GM10248 (cell line): ENCODE measurements around the gene BAZ1A.
"Not testable (repeated sequence)": the region's sequence is repeated elsewhere in the genome, so short reads cannot be mapped to it uniquely, and the experiment has no call there.

Source experiments
- CTCF ChIA-PET: fragments of 300-600 bp; sonication (Branson Sonifier 250); formaldehyde crosslinking; extraction: SDS; loops from one replicate; lab custom pipeline; 2021; ENCODE audit warnings: antibody characterized with exemption; lab: Yijun Ruan, JAX
- POLR2A ChIA-PET: fragments of 350-650 bp; sonication (Branson Sonifier 250); formaldehyde crosslinking; extraction: SDS; loops from one replicate; lab custom pipeline; 2020; ENCODE audit warnings: antibody characterized with exemption; lab: Yijun Ruan, JAX
- DNase-seq: peaks from one replicate; pipeline ENCODE4 v3.0.0; 2012; ENCODE audit errors: extremely low spot score
- TF ChIP-seq, protein P1 (sequence below): IDR thresholded peaks from 2 replicates; pipeline ENCODE4 v1.5.1; 2012; ENCODE audit warnings: mild to moderate bottlenecking, low read depth; ENCODE audit errors: extremely low read depth, missing control alignments, control extremely low read depth

The BAZ1A gene

DNA sequence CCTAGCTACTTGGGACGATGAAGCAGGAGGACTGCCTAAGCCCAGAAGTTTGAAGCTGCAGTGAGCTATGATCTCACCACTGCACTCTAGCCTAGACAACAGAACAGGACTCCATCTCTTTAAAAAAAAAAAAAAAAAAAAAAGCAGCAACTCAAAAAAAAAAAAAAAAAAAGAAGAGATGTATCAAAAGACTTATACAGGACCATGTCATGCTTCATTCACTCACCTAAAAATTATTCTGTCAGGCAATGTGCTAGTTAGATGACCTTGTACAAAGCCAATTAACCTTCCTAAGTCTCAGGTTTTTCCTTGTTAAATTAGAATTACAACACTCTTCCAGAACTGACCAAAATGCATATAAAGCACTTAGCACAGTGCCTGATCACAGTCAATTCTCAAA is 50.9 kb downstream of the BAZ1A start:
- TF ChIP-seq, protein P1, sequence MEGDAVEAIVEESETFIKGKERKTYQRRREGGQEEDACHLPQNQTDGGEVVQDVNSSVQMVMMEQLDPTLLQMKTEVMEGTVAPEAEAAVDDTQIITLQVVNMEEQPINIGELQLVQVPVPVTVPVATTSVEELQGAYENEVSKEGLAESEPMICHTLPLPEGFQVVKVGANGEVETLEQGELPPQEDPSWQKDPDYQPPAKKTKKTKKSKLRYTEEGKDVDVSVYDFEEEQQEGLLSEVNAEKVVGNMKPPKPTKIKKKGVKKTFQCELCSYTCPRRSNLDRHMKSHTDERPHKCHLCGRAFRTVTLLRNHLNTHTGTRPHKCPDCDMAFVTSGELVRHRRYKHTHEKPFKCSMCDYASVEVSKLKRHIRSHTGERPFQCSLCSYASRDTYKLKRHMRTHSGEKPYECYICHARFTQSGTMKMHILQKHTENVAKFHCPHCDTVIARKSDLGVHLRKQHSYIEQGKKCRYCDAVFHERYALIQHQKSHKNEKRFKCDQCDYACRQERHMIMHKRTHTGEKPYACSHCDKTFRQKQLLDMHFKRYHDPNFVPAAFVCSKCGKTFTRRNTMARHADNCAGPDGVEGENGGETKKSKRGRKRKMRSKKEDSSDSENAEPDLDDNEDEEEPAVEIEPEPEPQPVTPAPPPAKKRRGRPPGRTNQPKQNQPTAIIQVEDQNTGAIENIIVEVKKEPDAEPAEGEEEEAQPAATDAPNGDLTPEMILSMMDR = no peak
- no peak for DNase-seq
- POLR2A ChIA-PET = interaction anchor here (0.6 kb wide), 2 partner anchors 91 to 303 kb away, joined by 4 to 7 read pairs; no protein-coding TSS in a partner anchor
- CTCF ChIA-PET = interaction anchor here (1.2 kb wide), 1 partner anchor 39 kb away, joined by 3 read pairs; no protein-coding TSS in a partner anchor

DNA sequence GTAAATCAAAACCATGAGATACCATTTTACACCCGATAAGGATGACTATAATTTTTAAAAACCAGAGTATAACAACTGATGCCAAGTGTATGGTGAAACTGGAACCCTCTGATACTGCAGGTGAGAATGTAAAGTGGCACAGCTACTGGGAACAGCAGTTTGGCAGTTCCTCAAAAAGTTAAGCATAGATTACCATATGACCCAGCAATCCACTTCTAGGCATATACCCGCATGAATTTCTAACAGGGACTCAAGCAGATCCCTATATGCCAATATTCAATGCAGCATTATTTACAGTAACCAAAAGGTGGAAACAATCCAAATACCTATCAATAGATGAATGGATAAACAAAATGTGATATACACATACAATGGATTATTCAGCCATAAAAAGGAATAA is 57.4 kb downstream of the BAZ1A start:
- TF ChIP-seq, protein P1 = no peak
- no peak for DNase-seq

DNA sequence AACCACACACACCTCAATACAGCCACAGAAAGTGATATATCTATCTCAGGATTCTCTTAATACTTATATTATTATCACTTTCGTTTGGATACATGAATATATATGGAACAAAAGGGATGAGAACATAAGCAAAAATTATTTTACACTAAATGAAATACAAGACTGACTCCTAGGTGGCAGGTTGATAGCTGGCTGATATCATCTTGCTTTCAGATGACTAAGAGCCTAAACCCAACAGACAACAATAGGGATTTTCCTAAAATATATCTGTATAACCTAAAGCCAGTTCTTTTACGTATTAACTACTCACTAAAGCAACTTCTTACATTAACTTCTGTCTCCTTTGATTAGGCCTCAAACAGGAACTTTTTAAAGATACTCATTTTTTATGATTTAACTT is 65.1 kb downstream of the BAZ1A start:
- POLR2A ChIA-PET = no interaction called here
- no peak for DNase-seq
- CTCF ChIA-PET = interaction anchor here (1.1 to 1.8 kb wide), 2 partner anchors 40 to 137 kb away, joined by 4 read pairs; no protein-coding TSS in a partner anchor

More for the DNA sequence above, 57.4 kb downstream of the BAZ1A start:
- CTCF ChIA-PET = no interaction called here
- POLR2A ChIA-PET = no interaction called here

DNA sequence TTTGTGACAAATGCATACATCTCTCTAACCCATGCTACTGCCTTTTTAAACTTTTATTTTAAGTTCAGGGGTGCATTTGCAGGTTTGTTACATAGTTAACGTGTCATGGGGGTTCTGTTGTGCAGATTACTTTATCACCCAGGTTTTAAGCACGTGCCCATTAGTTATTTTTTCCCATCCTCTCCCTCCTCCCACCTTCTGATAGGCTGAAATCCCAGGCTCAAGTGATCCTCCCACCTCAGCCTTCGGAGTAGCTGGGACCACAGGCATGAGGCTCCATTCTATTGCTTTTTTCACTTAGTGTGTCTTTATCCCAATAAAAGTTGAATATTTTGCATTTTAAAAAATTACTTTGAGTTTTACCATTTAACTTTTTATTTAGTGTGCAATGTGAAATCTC is 68.9 kb downstream of the BAZ1A start:
- DNase-seq = no peak
- TF ChIP-seq, protein P1 = no peak
- ChIA-PET CTCF (interaction anchor here (1.0 kb wide), 1 partner anchor 19 kb away, joined by 3 read pairs; no protein-coding TSS in a partner anchor), POLR2A (no interaction called here)

More for the DNA sequence above, 65.1 kb downstream of the BAZ1A start:
- TF ChIP-seq, protein P1 = no peak

DNA sequence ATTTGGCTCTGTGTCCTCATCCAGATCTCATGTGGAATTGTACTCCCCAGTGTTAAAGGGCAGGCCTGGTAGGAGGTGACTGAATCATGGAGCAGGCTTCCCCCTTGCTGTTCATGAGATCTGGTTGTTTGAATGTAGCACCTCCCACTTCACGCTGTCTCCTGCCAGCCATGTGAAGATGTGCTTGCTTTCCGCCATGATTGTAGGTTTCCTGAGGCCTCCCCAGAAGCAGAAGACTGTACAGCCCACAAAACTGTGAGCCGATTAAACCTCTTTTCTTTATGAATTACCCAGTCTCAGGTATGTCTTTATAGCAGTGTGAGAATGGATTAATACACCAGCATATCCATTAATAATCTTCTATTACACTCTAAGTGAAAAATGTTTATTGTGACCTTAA is 70.2 kb downstream of the BAZ1A start:
- POLR2A ChIA-PET = no interaction called here
- CTCF ChIA-PET = no interaction called here

DNA sequence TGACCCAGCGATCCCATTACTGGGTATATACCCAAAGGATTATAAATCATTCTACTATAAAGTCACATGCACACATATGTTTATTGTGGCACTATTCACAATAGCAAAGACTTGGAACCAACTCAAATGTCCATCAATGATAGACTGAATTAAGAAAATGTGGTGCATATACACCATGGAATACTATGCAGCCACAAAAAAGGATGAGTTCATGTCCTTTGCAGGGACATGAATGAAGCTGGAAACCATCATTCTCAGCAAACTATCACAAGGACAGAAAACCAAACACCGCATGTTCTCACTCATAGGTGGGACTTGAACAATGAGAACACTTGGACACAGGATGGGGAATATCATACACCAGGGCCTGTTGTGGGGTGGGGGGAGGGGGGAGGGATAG is 76.3 kb downstream of the BAZ1A start:
- POLR2A ChIA-PET, CTCF ChIA-PET: not testable (repeated sequence)

More for the DNA sequence above, 70.2 kb downstream of the BAZ1A start:
- TF ChIP-seq, protein P1 = no peak
- DNase-seq = no peak

DNA sequence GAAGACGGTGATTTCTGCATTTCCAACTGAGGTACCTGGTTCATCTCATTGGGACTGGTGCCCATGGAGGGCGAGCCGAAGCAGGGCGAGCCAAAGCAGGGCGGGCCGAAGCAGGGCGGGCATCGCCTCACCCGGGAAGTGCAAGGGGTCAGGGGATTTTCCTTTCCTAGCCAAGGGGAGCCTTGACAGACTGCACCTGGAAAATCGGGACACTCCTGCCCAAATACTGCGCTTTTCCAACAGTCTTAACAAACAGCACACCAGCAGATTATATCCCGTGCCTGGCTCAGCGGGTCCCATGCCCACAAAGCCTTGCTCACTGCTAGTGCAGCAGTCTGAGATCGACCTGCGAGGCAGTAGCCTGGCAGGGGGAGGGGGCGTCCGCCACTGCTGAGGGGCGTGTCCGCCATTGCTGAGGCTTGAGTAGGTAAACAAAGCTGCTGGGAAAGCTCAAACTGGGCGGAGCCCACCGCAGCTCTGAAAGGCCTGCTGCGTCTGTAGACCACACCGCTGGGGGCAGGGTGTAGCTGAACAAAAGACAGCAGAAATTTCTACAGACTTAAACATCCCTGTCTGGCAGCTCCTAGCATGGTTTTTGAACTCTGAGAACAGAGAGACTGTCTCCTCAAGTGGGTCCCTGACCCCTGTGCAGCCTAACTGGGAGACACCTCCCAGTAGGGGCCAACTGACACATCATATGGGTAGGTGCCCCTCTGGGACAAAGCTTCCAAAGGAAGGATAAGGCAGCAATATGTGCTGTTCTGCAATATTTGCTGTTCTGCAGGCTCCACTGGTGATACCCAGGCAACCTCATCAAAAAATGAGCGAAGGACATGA is 77.2 kb downstream of the BAZ1A start:
- ChIA-PET POLR2A (no interaction called here), CTCF (interaction anchor here (1.9 kb wide), 1 partner anchor 12 kb away, joined by 4 read pairs; no protein-coding TSS in a partner anchor)
- no peak for DNase-seq
- TF ChIP-seq, protein P1 = no peak

More for the DNA sequence above, 76.3 kb downstream of the BAZ1A start:
- DNase-seq = not testable (repeated sequence)
